LNCAP (cell line): ENCODE results near the gene ASTN2.

ENCODE experiments used
- TF ChIP-seq, protein P1 (sequence below): fragments of 450-650 bp; IDR thresholded peaks from 2 replicates; pipeline ENCODE4 v1.5.1; 2017; ENCODE audit warnings: mild to moderate bottlenecking

Gene ASTN2

DNA sequence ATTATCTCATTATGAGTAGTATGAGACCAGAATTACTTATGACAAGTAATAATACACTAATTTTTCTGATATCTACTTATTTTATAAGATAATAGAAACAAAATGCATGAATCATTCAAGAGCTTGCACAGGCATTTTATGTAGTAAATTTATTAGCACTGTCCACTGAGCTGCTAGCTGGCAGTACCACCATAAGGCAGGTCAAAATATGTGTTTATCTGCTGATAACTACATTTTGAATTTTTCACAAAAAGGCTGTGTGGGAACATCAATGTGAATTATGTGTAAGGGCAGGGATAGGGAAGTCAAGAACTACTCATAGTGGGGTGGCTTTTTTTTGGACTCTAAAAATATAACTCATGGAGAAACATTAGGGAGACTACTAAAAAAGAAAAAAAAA is 1011.7 kb downstream of the ASTN2 start:
- TF ChIP-seq, protein P1, sequence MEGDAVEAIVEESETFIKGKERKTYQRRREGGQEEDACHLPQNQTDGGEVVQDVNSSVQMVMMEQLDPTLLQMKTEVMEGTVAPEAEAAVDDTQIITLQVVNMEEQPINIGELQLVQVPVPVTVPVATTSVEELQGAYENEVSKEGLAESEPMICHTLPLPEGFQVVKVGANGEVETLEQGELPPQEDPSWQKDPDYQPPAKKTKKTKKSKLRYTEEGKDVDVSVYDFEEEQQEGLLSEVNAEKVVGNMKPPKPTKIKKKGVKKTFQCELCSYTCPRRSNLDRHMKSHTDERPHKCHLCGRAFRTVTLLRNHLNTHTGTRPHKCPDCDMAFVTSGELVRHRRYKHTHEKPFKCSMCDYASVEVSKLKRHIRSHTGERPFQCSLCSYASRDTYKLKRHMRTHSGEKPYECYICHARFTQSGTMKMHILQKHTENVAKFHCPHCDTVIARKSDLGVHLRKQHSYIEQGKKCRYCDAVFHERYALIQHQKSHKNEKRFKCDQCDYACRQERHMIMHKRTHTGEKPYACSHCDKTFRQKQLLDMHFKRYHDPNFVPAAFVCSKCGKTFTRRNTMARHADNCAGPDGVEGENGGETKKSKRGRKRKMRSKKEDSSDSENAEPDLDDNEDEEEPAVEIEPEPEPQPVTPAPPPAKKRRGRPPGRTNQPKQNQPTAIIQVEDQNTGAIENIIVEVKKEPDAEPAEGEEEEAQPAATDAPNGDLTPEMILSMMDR = no peak

- TF ChIP-seq, protein P1 = no peak
Measured at GRCh38 chr9:116395699-116396037, 1019.2 kb downstream of the ASTN2 start.

GRCh38 chr9:116394894-116395698 is 1019.8 kb downstream of the ASTN2 start:
- TF ChIP-seq, protein P1 = no peak

GRCh38 chr9:116394070-116394469 is 1020.8 kb downstream of the ASTN2 start:
- TF ChIP-seq, protein P1 = no peak

DNA sequence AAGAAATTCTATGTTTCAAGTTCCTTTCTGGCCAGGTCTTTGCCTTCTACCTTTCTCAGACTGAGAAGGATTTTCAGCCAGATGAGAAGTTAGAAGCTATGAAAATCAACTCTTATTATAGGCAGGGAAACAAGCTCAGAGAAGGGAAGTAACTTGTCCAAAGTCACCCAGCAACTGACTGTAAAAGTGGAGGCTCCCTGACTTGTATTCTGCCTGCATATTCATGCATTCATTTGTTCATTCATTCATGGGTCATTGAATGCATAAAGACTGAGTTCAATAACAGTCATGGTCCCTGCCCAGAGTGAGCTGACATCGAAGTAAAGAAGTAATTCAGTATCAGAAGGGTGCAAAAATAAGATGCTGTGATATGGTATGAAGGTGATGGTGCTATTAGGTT is 1021.7 kb downstream of the ASTN2 start:
- TF ChIP-seq, protein P1 = no peak

DNA sequence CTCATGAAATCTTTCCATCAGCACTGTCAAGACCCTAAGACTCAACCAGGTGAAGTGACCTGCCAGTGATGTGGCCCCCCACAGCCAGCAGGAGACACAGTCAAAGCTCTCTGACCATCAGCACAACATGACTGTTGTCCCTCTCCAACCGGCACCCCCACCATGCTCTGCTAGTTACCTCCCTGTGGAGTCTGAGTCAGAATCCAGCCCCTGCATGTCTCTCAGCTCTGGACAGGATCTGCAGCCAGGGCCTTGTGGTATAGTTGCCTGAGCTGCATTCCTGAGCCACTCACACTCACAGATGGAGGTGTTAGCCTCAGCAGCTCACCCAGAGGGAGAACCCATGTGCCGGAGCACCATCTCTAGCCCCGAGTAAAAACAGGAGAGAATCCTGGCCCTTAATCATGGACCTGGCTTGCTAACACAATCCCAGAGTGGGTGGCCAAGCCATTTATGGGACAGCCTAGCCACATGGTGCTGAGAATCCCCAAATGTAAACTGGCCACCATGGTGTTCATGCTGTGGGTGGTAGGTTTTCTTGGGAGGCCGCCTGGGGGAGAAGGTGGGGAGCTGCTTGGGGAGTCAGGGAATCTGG is 1023.5 kb downstream of the ASTN2 start:
- TF ChIP-seq, protein P1 = no peak

DNA sequence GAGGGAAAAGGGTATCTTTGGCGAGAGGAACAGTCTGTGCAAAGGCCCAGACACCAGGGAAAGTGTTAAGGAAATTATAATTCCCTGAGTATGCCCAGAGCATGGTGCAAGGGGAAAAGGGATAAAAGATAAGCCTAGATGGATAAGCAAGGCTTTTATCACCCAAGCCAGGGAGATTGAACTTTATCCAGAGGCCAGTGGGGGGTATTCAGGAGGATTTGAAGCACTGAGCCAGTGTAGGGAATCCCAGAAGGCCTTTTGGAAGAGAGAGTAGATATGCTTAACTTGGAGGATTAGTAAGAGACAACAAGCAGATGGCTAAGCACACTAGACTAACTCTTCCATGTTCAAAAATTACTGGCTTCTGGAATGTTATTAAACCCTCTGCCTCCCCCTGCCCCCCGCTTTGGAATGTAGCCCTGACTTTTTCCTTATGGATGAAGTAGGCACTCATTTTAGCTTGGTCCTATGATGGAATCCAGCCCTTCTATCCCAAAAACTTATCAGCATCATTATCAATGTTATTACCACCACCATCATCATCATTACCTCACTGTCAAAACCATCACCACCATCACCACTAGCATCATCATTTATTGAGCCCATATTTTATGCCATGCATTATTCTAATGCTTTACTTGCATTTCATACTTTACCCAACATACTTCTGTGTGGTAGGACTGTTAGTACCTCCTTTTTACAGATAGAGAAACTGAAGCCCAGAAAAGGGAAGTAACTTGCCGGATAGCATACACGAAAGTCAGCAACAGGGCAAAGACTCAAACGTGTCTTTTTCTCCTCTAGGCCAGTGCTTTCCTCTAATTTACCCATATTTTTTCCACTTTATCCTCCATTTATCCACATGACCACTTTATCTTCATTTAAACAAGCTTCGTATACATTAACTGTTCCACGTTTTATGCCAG is 1024.3 kb downstream of the ASTN2 start:
- TF ChIP-seq, protein P1 = no peak
